Thyroid gland (tissue), 4 donors: ENCODE measurements around the gene FRAS1.

Source experiments
- POLR2A ChIP-seq, 2 donors: fragments of 450-650 bp; IDR thresholded peaks; one replicate each; pipeline ENCODE4 v1.6.1; 2017; ENCODE audit warnings: antibody characterized with exemption in 2 of 2, mild to moderate bottlenecking in 2 of 2, moderate library complexity in 1 of 2
- TF ChIP-seq, protein P1 (sequence below), 6 experiments: fragments of 200-600 bp in 3 of 6; fragments of 450-650 bp in 3 of 6; sonication (generic) in 3 of 6; IDR thresholded peaks; one replicate each; pipeline ENCODE4 v1.5.1; 2016 to 2019; ENCODE audit warnings: antibody characterized with exemption in 6 of 6, mild to moderate bottlenecking in 2 of 6, inconsistent platforms in 1 of 6, moderate library complexity in 1 of 6

DNA sequence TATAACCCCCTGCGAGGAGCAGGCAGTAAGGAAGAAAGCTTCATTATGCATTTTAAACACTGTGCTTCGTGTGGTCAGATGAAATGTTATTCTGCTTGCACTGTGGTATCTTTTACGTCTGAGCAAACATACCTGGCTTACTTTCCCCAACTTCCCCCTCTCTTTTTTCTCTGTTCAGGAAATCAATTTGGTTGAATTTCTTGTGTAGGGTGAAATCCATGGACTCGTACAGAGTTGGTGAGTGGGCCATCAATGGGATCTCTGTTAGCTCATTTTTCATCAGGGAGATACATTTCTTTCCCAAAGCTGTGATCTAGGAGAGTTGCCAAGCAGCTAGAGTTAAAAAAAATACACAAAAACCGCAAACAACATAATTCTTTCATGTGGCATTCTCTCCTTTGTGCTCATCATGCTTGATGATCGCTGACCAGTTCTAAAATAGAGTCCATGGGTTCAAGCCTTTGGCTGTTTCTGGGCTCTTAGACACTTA lies 98.5 kb downstream of the FRAS1 start:
- TF ChIP-seq, protein P1, sequence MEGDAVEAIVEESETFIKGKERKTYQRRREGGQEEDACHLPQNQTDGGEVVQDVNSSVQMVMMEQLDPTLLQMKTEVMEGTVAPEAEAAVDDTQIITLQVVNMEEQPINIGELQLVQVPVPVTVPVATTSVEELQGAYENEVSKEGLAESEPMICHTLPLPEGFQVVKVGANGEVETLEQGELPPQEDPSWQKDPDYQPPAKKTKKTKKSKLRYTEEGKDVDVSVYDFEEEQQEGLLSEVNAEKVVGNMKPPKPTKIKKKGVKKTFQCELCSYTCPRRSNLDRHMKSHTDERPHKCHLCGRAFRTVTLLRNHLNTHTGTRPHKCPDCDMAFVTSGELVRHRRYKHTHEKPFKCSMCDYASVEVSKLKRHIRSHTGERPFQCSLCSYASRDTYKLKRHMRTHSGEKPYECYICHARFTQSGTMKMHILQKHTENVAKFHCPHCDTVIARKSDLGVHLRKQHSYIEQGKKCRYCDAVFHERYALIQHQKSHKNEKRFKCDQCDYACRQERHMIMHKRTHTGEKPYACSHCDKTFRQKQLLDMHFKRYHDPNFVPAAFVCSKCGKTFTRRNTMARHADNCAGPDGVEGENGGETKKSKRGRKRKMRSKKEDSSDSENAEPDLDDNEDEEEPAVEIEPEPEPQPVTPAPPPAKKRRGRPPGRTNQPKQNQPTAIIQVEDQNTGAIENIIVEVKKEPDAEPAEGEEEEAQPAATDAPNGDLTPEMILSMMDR (IDR thresholded peaks at IDR 0.05) = no peak
- TF ChIP-seq POLR2A (IDR thresholded peaks at IDR 0.05) = no peak
